Stromal cell of bone marrow (primary cell): ENCODE data around the gene LOXL4.

ENCODE experiments used
- DNase-seq: peaks from one replicate; pipeline ENCODE4 v3.0.0-alpha.2; 2012; ENCODE audit warnings: low read depth

LOXL4 gene

DNA sequence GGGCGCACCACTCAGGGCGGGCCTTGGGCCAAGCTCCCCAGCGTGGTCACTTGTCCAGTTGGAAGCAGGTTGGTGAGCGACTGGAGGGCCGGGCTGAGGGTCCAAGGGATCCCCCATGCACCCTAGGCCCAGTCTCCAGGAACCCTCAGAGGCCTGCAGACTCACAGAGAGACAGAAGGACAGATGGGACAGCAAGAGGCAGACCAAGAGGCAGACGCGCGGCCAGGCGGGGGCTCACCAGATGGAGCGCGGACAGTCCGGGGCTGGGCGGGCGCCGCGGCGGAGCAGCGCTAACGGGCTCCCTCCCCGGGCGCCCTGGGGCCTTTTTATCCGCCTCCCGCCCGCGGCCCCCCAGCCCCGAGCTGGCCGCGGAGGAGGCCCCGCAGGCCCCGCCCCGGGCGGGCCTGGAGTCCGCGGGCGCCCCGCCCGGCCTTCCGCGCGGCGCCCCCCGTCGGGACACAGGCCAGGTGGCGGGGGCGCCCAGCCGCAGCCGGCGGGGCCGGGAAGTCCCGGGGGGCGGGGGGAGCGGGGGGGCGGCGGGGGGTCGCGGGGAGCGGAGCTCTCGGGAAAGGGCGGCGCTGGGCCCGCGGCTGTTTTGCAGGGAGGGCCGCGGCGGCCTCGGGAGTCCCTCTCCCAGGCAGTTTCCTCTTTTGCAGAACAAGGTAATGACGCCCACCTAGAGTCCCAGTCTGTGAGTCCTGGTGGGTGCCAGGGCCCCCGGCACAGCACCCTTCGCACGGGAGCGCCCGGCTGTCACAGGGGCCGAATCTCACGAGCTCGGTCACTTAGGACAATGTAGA is at the start of gene LOXL4:
LOXL4 (minus strand) TSS at position 301 of the 800 bp plus-strand sequence. CDS start 5,175 bp downstream, outside the sequence.
- no peak for DNase-seq

DNA sequence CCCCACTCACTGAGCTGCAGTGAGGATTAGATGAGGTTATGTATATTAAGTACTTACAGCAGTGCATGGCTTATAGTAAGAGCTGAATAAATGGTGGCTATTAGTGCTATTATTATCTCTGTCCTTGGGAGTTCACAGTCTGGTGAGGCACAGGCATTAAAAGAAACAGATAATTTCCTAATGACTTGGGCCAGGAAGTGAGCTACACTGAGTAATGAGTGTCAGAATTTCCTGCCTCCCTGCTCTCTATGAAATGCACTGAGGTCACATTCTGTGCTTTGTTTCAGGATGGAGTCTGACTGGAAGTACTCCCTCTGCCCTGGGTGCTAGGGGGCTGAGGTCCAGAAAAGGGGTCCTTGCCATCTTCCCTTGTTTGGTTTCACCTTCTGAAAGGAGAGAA is 48.7 kb upstream of the LOXL4 start:
- no peak for DNase-seq

DNA sequence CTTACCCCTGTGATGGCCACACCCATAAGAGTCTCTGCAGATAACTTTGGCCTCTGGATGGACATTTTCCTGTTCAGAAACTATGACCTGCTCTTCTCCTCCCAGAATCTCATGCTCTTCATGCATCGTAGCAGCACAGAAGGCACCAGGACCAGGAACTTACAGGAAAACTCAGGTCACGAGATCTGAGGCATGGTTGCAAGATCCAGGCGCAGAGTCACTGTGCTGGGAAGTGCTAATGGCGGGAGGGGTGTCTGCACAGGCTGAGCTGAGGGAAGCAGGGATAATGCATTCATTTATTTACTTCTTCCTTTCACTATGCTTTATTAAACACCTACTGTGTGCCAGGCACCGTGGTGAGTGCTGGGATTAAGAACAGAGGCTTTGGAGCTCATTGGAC is 48.2 kb upstream of the LOXL4 start:
- DNase-seq = no peak

DNA sequence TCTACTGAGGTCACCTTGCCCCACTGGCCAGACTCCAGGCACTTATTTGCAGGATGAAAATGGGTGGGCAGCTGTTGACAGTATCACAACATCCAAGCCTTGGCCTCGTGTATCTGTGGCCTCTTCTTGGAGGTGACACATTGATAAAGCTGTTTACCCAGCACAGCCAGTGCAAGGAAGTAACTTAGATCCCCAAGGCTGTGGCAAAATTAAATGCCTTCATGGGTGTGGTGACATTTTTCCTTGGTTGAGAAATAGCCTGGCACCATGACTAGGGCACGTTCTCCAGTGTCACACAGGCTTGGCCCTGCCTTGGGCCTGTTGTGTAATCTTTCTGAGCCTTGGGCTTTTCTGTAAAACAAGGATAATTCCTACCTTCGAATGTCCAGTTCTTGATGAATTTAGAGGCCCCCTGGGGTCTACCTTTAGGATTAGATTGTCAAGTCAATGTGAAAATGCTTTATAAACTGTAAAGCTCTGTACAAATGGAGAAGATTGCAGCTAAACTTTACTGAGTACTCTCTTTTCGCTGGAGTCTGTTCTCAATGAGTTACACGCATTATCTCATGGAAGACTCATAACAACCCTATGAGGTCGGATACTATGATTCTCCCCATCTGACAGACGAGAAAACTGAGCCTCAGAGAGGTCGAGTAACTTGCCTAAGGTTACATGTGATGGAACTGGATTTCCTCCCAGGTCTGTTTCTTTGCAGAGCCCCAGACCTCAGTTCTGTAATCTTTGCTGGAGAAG is 46.7 kb upstream of the LOXL4 start:
- DNase-seq = no peak

DNA sequence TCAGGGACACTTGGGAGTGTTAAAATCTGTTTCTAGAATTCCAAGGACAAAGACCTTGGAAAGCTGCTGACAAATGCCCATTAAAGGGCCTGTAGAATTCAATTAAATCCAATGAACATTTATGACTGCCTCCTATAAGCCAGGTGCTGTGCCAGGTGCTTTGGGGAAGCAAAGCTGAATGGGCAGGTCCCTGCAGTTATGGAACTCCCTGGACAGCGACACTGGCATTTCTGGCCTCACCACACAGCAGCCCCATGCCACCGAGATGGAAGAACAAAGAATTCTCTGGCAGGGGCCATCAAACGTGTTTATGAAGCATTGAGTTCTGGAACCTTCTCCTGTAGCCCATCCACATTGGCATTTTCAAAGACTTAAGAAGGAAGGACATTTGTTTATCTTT is 45.6 kb upstream of the LOXL4 start:
- no peak for DNase-seq

DNA sequence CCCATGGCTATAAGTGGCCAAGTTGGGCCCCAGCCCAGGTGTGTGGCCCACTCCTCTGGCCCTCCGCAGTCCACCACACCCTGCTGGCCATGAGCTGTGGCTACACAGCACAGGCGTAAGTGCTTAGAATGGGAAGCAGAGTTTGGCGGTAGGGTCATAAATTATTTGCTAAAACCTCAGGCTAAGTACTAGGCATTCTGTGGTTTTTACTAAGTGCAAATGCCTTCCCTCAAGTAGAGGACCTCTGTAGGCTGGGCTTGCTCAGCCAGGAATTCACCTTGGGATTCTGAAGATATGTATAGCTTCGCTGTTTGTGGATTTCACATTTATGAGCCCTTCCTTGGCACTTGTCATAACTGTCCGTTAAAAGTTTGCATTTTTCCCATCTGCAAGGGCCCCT is 44.8 kb upstream of the LOXL4 start:
- DNase-seq = no peak

DNA sequence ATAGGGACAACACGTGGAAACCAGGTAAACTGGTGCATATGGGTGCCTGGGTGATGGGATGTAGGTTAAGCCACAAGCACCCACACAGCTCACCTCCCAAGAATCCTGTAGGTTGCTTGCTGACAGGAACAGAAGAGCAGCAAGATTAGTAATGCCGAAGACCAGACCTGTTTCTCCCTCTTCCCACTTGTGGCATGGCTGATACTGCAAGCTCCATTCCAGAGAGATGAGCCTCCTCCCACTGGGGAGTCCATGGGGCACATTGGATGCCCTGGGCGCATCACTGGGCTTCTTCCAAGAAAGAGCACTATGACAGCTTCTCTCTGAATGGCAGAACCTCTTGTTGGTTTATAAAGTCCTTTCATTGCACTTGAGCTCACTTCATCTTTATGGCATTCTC is 44.4 kb upstream of the LOXL4 start:
- DNase-seq = no peak

DNA sequence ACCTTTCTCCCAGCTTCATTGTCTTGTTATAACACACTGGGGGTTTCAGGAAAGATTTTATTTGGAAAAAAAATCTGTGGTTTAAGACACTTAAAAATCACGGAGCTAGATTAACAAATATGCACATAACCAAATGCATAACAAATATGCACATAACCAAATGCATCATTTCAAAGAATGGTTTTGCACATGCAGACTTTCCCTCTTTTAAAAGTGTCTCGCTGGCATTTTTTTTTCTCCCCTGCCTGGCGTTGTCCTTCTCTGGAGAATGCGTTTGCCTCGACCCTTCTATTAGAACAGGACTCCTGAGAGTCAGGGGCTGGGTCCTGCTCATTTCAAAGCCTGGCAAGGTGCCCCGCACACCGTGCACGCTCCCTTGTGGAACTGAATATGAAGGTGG is 42.7 kb upstream of the LOXL4 start:
- DNase-seq = no peak

DNA sequence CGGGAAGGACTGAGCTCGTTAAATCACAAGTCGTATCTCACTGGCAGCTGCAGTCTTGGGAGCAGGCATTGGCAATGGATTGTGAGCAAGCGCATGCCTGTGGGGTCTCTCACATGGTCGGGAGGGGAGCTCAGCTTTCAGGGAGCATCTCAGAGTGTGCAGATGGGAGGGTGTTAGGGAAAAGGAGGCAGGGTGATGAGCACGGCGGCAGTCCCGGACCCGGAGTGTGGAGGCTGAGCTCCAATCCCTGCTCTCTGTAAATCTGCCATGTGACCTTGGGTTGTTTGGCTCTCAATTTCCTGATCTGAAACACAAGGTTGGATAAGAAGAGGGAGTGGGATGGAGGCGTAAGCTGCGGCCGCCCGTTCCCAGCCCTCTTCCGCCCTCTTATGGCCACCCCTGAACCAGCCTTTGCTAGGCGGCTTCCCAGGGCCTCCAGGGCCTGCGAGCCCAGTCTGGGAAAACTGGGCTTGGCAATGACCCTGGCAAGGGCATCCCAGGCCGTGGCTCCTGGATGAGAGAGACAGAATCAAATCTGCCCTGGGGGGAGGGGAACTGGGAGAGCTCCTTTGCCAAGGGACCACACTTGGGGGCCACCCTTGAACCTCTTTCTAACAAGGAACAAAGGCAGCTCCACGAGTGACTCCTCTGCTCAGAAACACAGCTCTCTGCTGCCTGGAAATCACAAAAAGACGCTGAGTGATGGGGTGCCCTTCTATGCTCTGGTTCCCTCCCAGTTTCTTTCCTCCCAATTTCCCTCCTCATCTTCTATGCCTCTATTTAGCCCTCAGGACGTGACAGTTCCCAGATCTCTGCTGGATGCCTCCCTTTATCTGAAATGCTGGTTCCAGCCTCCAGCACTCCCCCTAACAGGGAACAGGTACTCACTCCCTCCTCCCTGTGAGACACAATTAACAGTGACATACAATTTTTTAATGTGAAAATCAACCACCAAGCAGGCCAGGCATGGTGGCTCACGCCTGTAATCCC is 41.7 kb upstream of the LOXL4 start:
- DNase-seq = peak; percentile 48

DNA sequence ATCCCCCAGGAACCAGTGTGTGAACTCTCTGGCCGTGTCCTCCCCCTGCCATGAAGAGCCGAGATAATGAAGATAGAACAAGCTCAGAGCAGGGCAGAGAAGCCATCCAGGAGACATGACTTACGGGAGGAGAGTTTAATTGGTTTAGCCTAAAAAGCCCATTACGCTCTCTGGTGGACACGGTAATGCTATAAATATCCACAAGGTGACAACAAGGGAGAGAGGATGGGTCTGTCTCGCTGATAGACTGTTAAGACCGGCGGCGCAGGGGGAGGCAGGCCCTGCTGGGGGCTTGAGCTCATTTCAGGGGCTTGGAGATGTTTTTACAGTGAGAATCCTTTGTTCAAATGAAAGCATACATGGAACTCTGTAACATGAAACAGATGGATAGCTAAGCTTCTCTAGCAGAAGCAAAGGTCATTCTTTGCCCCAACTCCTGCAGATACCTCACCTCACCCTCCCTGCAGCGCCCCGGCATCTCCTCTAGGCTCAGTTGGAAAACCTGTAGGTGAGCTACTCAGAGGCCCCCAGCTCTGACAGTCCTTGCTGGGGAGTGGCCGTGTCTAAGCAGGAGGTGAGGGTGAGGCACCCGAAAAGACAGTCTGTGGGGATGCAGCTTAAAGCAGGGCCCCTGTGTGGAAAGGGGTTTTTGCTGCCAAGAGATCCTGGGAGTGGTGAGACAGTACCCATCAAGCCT is 40.8 kb upstream of the LOXL4 start:
- no peak for DNase-seq

DNA sequence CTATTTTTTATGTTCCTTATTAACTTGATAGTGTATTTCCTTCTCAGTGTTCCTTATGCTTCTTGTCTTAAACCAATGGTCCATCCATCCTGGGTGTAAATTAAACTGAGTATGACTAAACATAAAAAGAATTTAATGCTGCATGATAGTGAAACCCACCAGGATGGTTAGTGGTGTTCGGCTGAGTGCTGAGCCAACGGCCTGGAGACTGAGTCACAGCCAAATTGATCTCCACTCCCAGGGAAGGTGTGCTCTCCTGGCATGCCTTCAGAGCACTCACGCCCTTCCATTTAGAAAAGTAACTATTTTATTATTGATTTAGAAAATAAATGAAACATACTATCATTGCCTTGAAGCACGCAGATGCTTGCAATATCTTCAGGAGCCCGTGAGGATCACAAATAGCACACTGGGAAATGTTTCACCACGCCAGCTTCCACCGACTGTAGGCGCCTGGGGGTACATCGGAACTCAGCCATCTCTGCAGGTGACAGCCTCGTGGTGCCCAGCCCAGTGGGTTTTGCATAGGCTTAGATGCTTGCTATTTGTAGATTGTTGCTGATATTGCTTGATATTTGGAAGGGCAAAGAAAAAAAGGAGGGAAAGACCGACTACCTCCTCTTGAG is 40.0 kb upstream of the LOXL4 start:
- DNase-seq = no peak

DNA sequence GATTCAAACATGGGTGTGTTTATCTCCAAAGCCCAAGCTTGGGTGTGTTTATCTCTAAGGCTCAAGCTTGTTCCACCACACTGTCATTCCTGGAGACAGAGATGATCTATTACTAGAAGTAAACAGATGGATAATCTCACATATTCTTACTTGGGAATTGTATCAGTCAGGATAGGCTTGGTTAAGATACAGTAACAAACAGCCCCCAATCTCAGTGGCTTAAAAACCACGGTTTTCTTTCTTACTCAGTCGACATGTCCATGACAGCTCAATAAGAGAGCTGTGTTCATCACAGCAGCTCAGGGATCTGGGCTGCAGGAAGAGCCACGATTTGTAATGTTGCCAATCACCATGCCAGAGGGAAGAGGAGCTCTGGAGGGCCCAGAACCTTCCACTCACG is 38.5 kb upstream of the LOXL4 start:
- DNase-seq = no peak

DNA sequence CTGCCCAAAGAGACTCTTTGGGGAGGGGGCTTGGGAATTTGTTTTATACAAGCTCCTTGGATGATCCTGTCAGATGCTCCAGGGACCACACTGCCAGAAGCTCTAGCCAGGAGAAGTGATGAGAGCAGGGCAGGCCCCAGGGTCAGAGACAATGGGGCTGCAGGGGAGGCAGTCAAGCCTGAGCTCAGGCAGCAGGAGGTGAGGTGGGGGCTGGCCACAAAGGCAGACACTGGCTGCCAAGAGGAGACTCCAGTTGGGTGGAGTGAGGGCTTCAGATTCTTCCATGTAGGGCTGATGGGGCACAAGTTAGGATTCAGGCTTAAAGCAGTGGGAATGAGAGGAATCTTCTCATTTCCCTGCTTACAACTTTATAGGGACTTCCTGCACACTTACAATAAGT is 35.6 kb upstream of the LOXL4 start:
- no peak for DNase-seq

DNA sequence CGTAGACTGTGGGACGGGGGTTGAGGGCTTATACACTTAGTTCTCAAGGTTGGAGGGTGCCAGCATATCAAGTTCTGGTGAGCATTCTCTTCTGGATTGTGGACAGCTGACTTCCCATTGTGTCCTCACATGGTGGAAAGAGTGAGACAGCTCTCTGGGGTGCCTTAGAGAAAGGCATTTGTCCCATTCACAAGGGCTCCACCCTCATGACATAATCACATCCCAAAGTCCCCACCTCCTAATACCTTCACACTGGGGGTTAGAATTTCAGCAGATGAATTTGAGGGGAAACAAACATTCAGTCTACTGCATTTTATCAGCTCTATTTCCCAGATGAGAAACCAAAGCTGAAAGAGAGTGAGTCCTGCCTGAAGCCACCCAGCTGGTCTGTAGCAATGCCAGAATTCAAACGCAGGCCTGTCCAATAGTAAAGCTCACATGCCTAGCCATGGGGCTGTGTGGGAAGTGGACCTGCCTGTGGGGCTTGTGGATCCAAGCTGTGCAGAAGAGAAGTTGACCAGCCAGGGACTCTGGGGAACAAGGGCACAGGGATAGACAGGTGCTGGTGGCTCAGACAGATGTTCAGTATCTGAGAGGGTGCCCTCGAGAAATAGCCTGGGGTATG is 34.9 kb upstream of the LOXL4 start:
- no peak for DNase-seq

DNA sequence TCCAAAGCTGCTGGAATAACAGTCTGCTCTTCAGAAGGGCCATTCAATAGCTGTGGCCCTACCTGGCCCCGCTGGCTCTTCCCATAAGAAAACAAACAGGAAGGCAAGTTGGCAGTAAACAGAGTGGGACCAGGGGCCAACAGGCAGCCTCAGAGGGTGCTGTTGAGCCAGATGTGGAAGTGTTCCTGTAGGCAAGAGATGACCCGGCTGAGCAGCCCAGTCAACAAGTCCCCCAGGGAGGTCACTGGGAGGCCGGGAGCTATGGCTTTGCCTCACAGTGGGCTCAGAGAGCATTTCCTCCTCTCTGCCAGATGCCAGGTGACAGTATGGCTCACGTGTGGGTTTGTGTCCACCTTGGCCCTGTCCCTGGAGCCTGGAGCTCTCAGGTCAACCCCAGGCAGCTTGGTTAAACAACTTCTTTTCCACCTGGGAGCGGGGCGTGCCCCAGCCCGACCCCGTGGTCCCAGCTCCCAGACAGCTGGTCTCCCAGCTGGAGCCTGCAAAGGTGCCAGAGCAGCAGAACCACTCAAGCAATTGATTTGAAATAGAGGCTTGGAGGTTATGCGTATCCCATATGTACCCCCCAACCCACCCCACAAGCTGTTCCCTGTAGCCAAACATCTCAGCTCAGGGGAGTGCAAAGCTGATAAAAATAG is 33.8 kb upstream of the LOXL4 start:
- DNase-seq = no peak

DNA sequence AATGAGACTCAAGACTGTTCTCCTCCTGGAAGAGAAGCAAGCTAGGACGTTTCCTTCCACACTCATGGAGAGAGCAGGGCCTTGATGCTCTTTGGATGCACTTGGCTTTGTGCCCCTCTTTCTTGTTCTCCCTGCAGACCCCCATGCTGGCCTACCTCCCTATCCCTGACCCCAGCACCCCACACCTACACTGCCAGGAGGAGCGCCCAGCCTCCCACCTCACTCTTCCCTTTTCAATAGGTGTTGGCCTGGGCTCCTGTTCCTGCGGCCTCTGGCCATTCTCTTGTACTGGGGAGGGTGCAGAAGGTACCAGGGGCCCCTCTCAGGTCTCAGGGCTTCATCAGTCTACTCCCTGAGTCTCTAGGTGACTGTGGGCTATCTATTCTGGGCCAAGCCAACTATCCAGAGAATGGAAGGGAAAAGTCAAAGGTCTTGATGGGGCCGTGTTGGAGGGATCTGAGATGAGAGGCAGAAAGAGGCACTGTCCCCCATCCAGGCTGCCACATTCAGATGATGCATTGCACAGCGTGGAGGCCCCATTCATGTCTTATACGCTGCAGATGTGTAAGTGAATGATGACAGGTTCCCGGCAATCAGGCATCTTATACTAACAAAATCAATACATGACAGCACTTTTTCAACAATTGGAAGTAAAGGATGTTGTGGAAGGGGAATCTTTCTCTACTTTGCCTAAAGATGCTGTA is 32.7 kb upstream of the LOXL4 start:
- DNase-seq = no peak

DNA sequence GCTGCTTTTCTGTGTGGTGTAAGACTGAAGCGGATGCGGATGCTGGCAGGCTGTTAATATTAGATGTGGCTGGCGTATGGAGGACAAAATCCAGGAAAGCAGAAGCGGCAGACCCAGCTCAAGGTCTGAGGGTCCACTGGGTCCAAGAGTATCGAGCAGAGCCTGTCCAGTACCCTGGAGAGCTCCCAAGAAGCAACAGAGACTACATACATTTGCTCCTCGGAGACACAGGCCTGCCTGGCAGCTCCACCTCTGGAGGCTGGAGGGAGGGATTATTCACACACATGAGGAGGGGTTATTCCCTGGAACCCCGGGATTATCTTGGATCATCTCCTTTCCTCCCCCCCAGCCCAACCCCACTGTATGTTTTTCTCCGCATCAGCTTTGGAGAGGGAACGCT is 31.3 kb upstream of the LOXL4 start:
- DNase-seq = no peak

DNA sequence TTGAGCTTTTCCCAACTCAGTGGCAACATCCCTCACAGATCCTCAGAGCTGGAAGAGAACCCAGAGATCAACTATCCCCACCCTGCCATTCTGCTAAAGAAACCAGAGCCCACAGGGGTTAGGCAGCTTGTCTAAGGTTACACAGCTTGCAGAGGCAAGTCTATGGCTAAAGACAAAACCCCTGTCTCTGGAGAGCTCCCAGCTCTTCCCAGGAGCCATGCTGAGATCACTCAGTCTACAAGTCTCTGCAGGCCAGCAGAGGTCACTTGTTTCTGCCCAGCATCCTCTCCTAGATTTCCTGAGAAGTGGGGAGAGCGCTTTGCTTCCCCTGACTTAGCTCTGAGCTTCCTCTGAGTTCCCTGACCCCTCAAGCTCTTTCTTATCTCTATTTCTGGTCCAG is 28.5 kb upstream of the LOXL4 start:
- no peak for DNase-seq

DNA sequence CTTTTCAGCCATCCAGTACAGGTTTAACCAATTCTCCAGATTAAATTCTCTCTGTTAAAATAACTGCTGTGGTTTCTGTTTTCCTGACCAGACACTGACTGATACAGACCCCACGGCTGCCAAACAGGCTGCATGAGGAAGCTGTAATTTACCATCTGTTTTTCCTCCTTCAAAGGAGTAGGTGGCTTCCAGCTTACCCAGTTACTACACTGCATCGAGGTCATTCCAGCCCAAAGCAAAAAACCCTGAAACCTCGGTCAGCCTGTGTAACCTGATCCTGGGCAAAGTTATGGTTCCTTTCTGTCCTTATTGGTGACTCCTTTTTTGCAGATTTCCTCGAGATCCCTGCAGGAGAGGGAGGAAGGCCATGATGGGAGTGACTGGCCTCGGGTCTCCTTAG is 27.9 kb upstream of the LOXL4 start:
- DNase-seq = no peak

DNA sequence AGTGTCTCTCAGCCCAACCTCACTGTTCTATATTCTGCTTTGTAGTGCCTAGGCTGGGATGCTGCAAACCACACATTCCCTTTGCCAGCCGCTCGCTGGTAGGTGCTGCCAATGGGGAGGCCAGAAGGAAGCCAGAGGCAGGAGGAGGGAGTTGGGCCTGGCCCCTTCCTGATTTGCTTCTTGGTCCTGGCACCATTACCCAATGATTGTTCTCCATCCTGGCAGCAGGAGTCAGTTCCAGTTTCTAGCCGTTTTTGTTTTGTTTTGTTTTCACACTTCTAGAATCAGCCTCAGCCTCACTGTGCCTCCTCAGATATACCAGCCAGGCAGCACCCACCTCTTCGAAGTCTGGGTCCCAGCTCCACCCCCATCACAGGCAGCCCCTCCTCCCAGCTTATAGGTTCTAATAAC is 27.4 kb upstream of the LOXL4 start:
- DNase-seq = no peak
